Islet precursor cell (in vitro differentiated cells): ENCODE results near the gene INHA.

Experiments
- DNase-seq: peaks from one replicate; pipeline ENCODE4 v3.0.0-alpha.2; 2018

INHA gene

GRCh38 chr2:219575566-219576504 is 3.7 kb downstream of the INHA start:
- DNase-seq: no peak

DNA sequence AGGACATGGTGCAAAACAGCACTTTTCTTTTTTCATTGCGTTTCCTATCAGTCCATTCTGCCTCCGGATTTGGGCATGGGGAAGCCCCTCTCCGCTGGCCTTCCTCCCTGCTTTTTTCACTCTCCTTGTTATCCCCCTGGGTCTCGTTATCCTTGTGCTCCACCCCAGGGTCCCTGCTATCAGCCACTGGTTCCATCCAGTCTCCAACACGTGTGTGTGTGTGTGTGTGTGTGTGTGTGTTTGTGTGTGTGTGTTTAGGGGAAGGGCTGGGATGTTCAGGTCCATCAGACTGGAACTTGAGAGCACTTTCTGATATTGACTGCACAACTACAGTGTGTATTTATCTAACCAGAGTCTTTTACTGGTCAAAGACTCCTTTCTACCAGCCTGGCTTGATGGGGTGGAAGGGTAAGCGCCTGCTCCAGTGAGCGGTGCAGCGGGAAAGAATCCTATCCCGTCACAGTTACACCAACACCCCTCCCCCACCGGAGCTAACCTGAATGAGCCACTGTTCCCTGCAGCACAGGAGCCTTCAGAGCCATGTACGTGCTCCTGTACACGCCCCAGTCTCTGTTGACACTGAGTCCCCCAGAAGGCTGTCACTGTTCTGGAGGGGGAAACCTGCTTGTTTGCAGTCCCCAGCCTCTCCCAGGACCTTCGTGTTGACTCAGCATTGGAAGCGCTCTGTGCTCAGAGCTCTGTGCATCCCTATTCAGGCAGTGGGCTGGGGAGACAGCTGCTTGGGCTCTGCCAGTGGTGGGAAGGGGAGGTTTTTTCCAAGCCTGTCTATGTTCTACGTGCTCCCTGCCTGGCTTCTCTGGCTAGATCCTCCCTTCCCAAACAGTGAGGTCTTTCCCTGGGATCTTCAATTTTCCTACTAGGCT is 4.6 kb downstream of the INHA start:
- peak; percentile 97 for DNase-seq

GRCh38 chr2:219578811-219579613 is 6.9 kb downstream of the INHA start:
- DNase-seq: no peak

DNA sequence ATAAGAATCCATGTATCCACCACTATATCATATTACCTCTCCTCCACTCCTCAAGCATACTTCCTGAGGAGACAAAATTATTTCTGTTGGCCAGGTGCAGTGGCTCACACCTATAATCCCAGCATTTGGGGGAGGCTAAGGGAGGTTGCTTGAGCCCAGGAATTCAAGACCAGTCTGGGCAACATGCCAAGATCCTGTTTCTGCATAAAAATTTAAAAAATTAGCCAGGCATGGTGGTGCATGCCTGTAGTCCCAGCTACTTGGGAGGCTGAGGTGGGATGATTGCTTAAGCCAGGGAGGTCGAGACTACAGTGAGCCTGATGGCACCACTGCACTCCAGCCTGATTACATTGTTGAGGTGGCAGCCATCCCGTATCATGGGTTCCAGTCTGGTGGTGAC is 9.2 kb downstream of the INHA start:
- no peak for DNase-seq

DNA sequence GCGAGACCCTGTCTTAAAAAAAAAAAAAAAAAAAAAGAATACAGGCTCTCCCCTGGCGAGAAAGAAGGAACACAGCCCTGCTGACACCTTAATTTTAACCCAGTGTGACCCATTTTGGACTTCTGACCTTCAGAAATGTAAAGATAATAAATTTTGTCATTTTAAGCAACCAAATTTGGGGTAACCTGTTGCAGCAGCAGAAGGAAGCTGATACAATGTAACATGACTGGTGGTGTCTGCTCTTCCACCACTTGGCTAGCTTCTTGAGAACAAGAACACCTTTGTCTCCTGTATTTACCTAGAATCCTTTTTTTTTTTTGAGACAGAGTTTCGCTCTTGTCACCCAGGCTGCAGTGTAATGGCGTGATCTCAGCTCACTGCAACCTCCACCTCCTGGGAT is 19.0 kb downstream of the INHA start:
- DNase-seq: no peak

DNA sequence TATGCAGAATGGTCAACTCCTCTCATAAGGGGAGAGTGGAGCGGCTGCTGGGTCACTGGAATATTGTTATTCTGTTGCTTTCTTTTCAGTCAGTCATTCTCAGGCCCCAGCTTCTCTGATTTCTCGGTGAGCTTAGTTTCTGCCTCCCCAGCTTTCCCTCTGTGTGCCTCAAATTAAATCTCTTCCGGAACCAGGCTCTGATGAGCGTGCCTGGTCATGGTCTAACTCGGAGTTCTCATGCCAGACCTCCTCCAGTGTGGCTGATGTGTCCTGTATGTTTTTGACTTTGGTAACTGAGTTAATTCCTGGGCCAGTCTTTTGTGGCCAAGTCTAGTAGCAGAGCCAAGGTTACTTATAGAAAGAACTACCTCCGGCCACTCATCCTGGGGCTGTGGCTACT is 20.6 kb downstream of the INHA start:
- DNase-seq: no peak

DNA sequence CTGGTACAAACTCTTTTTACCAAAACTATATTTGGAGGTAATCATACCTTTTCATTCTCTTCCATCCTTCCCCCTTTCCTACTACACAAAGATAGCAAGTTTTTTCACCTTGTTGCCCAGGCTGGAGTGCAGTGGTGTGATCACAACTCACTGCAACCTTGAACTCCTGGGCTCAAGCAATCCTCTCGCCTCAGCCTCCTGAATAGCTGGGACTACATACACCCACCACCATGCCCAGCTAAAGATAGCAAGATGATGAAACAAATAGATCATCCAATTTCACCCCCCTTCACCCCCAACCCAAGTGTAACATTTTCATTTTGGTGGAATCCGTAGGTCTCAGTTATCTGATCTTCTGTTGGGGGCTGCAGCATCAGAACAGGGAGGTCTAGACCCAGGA is 21.0 kb downstream of the INHA start:
- DNase-seq: no peak

GRCh38 chr2:219595256-219595655 is 23.1 kb downstream of the INHA start:
- DNase-seq: no peak

GRCh38 chr2:219596954-219597551 is 24.9 kb downstream of the INHA start:
- DNase-seq: no peak

- DNase-seq: peak; percentile 99
These were observed 25.6 kb downstream of the INHA start, which contains the start of gene STK11IP for GRCh38 chr2:219597552-219598307. Gene STK11IP (plus strand): TSS chr2:219597857. CDS start chr2:219598120, 263 bp downstream.

- no peak for DNase-seq
These were observed 26.4 kb downstream of the INHA start for GRCh38 chr2:219598308-219599078.

DNA sequence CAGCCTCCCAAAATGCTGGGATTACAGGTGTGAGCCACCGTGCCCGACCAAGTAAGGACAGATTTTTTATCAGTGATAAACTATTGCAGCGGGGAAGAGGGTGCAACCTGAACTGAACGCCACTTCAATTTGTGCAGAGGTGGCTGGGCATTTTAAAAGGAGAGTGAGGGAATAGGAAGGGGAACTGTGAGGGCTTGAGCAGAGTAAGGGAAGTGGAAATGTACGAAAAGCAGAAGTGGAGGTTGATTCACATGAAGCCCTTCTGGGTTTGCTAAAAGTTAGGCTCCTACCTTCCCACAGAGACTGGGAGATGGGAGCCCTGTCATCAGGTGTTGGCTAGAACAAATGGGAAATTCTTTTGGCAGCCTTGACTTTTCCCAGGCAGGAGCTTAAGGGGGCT is 31.7 kb downstream of the INHA start:
- no peak for DNase-seq

- DNase-seq: no peak
These were observed 33.5 kb downstream of the INHA start for GRCh38 chr2:219605607-219605954.

GRCh38 chr2:219607931-219608330 is 35.8 kb downstream of the INHA start:
- no peak for DNase-seq

- no peak for DNase-seq
These were observed 36.4 kb downstream of the INHA start for GRCh38 chr2:219608399-219608964.

GRCh38 chr2:219609149-219609750 is 37.1 kb downstream of the INHA start:
- DNase-seq: no peak

GRCh38 chr2:219611306-219611705 is 39.2 kb downstream of the INHA start:
- peak; percentile 25 for DNase-seq

DNA sequence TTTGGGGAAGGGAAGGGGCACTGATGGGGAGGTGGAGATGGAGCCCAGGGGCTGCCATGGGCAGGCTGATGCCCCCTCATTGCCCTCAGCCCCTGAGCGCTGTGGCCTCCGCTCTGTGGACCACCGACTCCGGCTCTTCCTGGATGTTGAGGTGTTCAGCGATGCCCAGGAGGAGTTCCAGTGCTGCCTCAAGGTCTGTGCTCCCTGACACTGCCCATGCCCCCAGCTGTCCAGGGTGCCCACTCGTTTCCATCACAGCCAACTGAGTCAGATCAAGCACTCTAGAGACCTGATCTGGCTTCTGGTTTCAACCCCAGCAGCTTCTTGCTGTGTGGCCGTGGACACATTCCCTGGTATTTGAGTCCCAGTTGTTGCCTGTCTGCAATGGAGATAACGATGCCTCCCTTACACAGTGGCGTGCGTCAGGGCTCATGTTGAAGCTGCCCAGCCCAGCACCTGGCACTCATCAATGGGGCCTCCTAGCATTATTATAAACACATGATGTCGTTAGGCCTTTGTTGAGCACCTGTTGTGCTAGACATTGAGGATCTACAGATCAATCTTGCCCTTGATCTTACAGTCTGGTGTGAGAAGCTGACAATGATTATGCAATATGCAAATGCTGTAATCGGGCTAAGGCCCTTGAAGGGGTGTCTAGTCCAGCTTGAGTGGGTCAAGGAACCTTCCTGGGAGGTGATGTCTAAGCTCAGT is 39.9 kb downstream of the INHA start:
- peak; percentile 42 for DNase-seq

- DNase-seq: no peak
These were observed 40.6 kb downstream of the INHA start for GRCh38 chr2:219612577-219613286.
